HG03469 (cell line): ENCODE measurements around the gene ZNF418.
"Not testable (repeated sequence)": the region's sequence is repeated elsewhere in the genome, so short reads cannot be mapped to it uniquely, and the experiment has no call there.

Experiments used
- ATAC-seq: cut with Tn5 transposase; IDR thresholded peaks from one replicate; pipeline ENCODE4 v1.9.1; 2021; ENCODE audit warnings: mild to moderate bottlenecking, moderate library complexity, moderate number of reproducible peaks; ENCODE audit not compliant: unreplicated experiment

Gene ZNF418

GRCh38 chr19:57890706-57891105 is 44.5 kb downstream of the ZNF418 start:
- ATAC-seq = not testable (repeated sequence)

DNA sequence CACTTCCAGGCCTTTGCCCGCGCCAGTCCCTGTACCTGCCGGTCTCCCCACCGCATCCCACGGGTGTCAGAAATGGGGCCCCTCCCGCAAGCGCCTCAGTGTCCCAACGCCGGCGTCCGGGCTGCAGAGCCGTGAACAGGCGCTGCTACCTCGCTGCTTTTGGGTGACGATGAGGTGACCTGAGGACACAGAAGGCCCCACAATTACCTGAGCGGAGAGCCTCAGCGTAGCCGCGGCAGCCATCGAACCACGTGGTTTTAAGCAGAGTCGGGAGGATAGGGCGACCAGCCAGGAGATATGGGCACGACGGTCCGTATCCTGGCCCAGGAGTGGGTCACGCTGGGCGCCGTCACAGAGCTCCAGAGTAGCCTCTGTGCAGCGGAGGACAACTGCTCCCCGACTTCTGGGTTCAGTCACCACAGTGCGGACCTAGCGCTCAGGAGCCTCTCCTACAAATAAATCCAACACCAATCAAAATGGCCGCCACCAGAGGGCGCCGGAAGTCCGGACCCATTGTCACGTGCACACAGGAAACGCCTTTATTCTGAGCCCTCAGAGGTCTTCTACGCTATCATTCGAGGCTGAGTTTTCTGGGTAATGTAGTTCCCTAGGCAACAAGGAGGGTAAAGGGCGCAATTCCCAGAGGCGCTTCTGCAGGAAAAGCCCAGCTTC is 46.5 kb downstream of the ZNF418 start, which contains the start of gene ZNF814:
ZNF814 (minus strand) TSS at position 478 of the 672 bp plus-strand sequence; CDS start at position 243, 235 bp downstream.
- peak; percentile 42 for ATAC-seq

DNA sequence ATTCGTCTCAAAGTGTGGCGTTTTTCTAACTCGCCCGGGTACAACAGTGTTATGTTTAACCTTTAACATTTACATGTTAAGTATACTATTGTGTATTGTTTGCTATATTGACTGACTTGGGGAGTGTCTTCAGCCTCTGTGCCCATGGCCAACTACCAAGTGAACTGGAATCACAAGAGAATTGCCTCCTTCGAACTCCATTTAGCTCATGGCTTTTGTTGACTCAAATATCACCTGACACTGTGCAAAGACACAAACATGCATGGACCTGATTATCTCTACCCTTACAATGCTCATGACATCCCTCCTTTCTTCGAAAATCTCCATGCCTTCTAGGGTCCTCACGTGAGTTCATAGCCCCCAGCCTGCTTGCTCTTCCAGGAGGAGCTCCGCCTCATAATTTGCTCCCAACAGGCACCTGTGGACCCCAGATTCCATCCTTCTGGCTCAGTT is 47.1 kb downstream of the ZNF418 start:
- no peak for ATAC-seq

DNA sequence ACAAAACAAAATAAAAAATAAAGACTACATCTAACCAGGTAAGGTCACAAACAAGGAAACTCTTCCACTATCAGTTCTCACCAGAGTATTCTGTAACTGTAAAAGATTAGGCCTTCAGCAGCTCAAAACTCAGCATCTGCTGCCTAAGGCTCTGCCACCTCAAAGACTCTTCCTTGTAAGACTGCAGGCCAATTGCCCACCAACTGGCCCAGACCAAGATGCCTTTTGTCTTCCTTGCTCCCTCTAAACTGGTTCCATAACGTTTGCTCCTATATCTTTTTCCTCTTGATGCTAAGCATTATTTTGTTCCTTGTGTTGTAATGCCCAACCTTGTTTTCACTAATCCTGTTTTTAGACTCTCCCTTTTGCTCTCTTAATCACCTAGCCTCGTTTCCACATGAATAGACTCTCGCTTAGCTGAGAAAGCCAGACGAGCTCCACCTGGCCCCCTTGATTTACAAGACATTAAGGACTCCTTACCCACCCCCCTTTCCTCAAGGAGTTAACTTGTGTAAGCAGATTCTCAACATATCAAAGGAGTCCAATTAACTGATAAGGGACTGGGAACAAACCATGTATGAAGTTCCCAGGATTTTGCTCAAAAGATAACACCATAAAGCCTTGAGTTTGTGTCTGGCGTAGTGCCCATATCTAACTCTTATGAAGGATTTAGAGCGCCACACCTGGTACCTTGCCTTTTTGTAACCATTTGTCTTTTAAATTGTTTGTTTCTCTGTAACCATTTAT is 47.8 kb downstream of the ZNF418 start:
- ATAC-seq = no peak

DNA sequence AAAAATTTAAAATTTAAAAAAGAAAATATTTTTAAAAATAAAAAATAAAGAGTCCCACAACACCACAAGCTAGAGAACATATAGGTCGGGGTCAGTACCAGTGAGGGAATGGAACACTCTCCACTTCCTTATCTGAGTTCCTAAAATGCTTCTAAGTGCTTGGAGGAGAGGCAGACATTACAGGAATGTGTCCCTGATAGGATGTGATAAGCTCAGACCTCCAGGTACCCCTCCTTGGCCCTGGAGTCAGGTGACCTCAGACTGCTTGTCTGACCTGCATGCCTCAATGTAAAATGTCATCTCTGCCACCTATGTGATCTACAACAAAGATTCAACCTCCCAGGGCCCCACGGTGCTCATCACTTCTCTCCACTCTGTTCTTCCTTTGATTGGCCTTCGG is 49.2 kb downstream of the ZNF418 start:
- no peak for ATAC-seq

GRCh38 chr19:57873883-57874799 is 61.1 kb downstream of the ZNF418 start:
- not testable (repeated sequence) for ATAC-seq

DNA sequence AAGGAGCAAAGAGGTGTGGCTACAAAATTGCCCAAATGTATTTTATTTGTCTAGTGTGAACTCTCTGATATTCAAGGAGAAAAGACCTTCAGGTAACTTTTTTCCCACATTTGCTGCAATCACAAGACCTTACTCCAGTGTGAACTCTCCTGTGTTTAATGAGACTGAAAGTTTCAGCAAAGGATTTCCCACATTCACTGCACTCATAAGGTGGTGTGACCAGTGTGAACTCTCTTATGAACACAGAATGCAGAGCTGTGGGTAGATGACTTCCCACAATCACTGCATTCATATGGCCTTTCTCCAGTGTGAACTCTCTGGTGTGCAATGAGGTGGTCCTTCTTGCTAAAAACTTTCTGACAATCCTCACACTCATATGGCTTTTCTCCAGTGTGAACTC is 62.8 kb downstream of the ZNF418 start:
- ATAC-seq = no peak
